Measurements from ENCODE around the gene PLAA.

DNA sequence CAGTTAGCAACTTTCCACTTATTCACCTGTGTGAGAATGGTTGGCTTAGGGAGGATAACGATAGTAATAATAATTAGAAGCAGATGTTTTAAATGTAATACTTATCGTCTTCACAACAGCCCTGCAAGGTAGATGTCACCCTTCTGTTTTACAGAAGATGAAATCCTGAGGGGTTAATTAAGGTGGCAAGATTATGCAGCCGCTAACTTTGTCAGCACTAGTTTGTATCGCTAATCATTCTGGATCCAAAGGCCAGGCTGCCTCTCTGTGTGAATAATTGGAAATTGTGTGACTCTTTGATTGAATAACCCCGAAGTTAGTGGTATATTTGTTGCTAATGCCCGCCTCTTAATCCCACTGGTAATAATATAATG lies 9.8 kb upstream of the PLAA start:
- TF ChIP-seq, protein P1, sequence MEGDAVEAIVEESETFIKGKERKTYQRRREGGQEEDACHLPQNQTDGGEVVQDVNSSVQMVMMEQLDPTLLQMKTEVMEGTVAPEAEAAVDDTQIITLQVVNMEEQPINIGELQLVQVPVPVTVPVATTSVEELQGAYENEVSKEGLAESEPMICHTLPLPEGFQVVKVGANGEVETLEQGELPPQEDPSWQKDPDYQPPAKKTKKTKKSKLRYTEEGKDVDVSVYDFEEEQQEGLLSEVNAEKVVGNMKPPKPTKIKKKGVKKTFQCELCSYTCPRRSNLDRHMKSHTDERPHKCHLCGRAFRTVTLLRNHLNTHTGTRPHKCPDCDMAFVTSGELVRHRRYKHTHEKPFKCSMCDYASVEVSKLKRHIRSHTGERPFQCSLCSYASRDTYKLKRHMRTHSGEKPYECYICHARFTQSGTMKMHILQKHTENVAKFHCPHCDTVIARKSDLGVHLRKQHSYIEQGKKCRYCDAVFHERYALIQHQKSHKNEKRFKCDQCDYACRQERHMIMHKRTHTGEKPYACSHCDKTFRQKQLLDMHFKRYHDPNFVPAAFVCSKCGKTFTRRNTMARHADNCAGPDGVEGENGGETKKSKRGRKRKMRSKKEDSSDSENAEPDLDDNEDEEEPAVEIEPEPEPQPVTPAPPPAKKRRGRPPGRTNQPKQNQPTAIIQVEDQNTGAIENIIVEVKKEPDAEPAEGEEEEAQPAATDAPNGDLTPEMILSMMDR (IDR thresholded peaks at IDR 0.05): no peak
- no peak for TF ChIP-seq POLR2A (IDR thresholded peaks at IDR 0.05)
